Naive thymus-derived CD8-positive, alpha-beta T cell (primary cell): Measurements from ENCODE around the gene NDUFB7. TPM values are rescaled to one million over a fixed set of nuclear protein-coding genes. Genes with fewer than 3 reads are reported as not detected.
"Not testable (repeated sequence)": the region's sequence is repeated elsewhere in the genome, so short reads cannot be mapped to it uniquely, and the experiment has no call there.

ENCODE experiments used
- ATAC-seq, 2 donors: fragments of 150-1000 bp; cut with Tn5 transposase in 1 of 2; sonication (Bioruptor Pico), chemical (Tn5 transposase) in 1 of 2; 1 replicate in 1 of 2; 2 replicates in 1 of 2; pipeline ENCODE4 v1.10.0; 2021; ENCODE audit warnings: mild to moderate bottlenecking in 2 of 2, moderate library complexity in 2 of 2
- POLR2A ChIA-PET: fragments of 350-600 bp; sonication (Branson Sonifier 250); formaldehyde crosslinking; loops from one replicate; lab custom pipeline; 2021; ENCODE audit warnings: antibody characterized with exemption; lab: Charles Lee
- DNase-seq, 10 donors: peaks; one replicate each; pipeline versions ENCODE4 v3.0.0 to v3.0.0-alpha.2; 2020 to 2022
- H3K27ac Mint-ChIP-seq, 10 donors: one replicate each; pipeline ENCODE4 v1.8.0; 2020 to 2022; ENCODE audit warnings: mild to moderate bottlenecking in 10 of 10, mixed read lengths in 10 of 10, moderate library complexity in 4 of 10, inconsistent platforms in 1 of 10
- H3K27me3 Mint-ChIP-seq, 5 donors: one replicate each; pipeline ENCODE4 v1.8.0; 2021 to 2022; ENCODE audit warnings: mixed read lengths in 5 of 5
- H3K36me3 Mint-ChIP-seq, 3 donors: one replicate each; pipeline ENCODE4 v1.8.0; 2020 to 2022; ENCODE audit warnings: mixed read lengths in 3 of 3, mild to moderate bottlenecking in 2 of 3, inconsistent platforms in 1 of 3
- H3K4me1 Mint-ChIP-seq, 4 donors: one replicate each; pipeline ENCODE4 v1.8.0; 2021 to 2022; ENCODE audit warnings: mixed read lengths in 4 of 4
- H3K4me3 Mint-ChIP-seq, 10 donors: one replicate each; pipeline ENCODE4 v1.8.0; 2020 to 2022; ENCODE audit warnings: mild to moderate bottlenecking in 10 of 10, mixed read lengths in 10 of 10, moderate library complexity in 6 of 10, inconsistent platforms in 1 of 10
- H3K9me3 Mint-ChIP-seq, 9 donors: one replicate each; pipeline ENCODE4 v1.8.0; 2020 to 2022; ENCODE audit warnings: mixed read lengths in 9 of 9, mild to moderate bottlenecking in 3 of 9, inconsistent platforms in 1 of 9, moderate library complexity in 1 of 9
- polyA plus RNA-seq, 3 donors: library from polyadenylated mRNA; unstranded; fragments of 300-500 nt; fragmentation: Illumina TruSeq; gene quantifications; one replicate each; pipeline ENCODE4 v1.2.3, GENCODE V29; 2021
- total RNA-seq, 8 experiments: library from RNA in 2 of 8; stranded (reverse) in 2 of 8; gene quantifications; one replicate each; pipeline ENCODE4 v1.2.3 and lab custom pipeline; 2021 to 2026

The NDUFB7 gene
- total and polyA plus RNA-seq, 5 experiments from 2014 or later = 61.6 to 236 (median 209) TPM

GRCh38 chr19:14550201-14550754 is 21.6 kb downstream of the NDUFB7 start:
- no peak for ATAC-seq

GRCh38 chr19:14545716-14546082 is 26.2 kb downstream of the NDUFB7 start:
- ATAC-seq = no peak
- no peak for DNase-seq
- Mint-ChIP-seq H3K4me1 (peaks cover 13 to 55% (median 34%) of the 10 kb centered on the region in 4 donors), H3K27me3 (no peaks in the 10 kb centered on the region), H3K9me3 (no peaks in the 10 kb centered on the region), H3K27ac (peak overlapping the region in 4 of 10 donors; percentile 20 to 53 (median 34)), H3K36me3 (peaks cover 0 to 49% (median 7%) of the 10 kb centered on the region in 3 donors), H3K4me3 (no peak overlapping the region)
- POLR2A ChIA-PET = interaction anchor here (0.6 to 3.4 kb wide), 3 partner anchors 13 to 423 kb away, joined by 3 to 13 read pairs (median 4); partner anchors contain the start of gene DNAJB1

More at GRCh38 chr19:14550201-14550754, 21.6 kb downstream of the NDUFB7 start:
- Mint-ChIP-seq H3K36me3 (peaks cover 0 to 36% (median 7%) of the 10 kb centered on the region in 3 donors), H3K4me1 (peaks cover 18 to 64% (median 49%) of the 10 kb centered on the region in 4 donors), H3K4me3 (peak overlapping the region in 1 of 10 donors; percentile 64), H3K27ac (peak overlapping the region in 9 of 10 donors; percentile 83 to 95 (median 94)), H3K27me3 (no peaks in the 10 kb centered on the region), H3K9me3 (no peaks in the 10 kb centered on the region)
- POLR2A ChIA-PET = interaction anchor here (1.0 to 9.1 kb wide), 7 partner anchors 10 to 118 kb away, joined by 3 to 97 read pairs (median 6); partner anchors contain the start of gene DNAJB1
- DNase-seq = no peak

DNA sequence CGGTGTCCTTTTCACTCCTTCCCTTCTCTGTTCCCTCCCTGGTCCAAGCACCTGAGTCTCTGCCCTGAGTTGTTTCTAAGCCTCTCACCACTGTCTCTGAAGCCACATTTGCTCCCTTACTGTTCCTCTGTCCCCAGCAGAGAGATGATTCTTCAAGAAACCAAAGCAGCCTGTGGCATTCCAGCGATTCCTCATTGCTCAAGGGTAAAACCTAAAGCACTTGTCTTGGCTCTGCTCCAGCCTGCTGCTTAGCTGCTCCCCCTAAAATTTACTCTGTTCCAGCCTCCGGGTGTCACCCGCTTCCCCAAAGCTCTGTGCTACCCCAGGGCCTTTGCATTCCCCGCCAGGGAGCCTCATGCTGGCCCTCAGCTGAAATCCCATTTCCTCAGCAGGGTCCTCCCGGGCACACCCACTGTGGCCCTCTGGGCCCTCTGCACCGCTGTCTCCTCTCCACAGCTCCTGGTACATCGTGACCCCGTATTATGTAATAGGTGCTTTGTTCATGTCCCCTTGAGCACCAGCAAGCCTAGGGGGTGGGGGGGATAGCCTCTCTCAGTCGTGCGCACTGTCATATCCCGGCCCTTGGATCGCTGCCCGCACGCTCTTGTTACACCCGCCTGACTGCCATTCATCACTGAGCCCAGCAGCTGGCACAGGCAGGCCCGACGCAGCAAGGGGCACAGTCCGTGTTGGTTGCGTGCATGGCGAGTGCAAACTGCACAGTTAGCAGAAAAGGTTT is 26.7 kb downstream of the NDUFB7 start:
- no peak for ATAC-seq
- no peaks in the 10 kb centered on the region for H3K27me3 Mint-ChIP-seq
- no peaks in the 10 kb centered on the region for H3K9me3 Mint-ChIP-seq
- POLR2A ChIA-PET = interaction anchor here (0.6 to 3.4 kb wide), 5 partner anchors 12 to 422 kb away, joined by 3 to 13 read pairs (median 4); partner anchors contain the start of gene DNAJB1
- peaks cover 11 to 54% (median 31%) of the 10 kb centered on the region in 4 donors for H3K4me1 Mint-ChIP-seq
- H3K27ac Mint-ChIP-seq = peak overlapping the region in 6 of 10 donors; percentile 60 to 86 (median 70)
- peaks cover 0 to 48% (median 7%) of the 10 kb centered on the region in 3 donors for H3K36me3 Mint-ChIP-seq
- no peak for DNase-seq
- H3K4me3 Mint-ChIP-seq = peak overlapping the region in 2 of 10 donors; percentile 15 to 37

DNA sequence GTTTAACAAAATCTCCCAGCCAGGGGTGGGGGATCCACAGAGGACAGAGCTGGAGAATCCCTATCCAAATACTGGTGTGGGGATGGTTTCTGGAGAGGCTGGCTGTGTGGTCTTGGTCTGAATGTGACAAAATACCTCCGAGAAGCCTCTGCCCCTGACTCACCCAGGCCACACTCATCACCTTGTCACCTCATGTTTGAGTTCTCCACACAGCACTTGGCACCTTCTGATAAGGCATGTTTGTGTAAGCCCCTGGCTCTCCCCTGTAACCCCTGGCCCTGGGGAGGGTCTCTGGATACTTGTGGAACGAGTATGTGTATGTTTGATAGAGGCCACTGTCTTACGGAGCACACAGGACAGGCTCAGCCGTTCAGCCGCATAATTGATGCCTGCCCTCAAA is 27.8 kb downstream of the NDUFB7 start:
- Mint-ChIP-seq H3K9me3 (no peaks in the 10 kb centered on the region), H3K4me1 (peaks cover 14 to 57% (median 34%) of the 10 kb centered on the region in 4 donors), H3K36me3 (peaks cover 0 to 47% (median 7%) of the 10 kb centered on the region in 3 donors), H3K4me3 (no peak overlapping the region), H3K27me3 (no peaks in the 10 kb centered on the region), H3K27ac (peak overlapping the region in 4 of 10 donors; percentile 13 to 86 (median 42))
- DNase-seq (no peak), ATAC-seq (no peak)
- POLR2A ChIA-PET = interaction anchor here (0.9 to 3.4 kb wide), 3 partner anchors 9 to 26 kb away, joined by 3 to 13 read pairs (median 5); partner anchors contain the start of gene DNAJB1

- Mint-ChIP-seq H3K4me1 (peaks cover 16 to 64% (median 37%) of the 10 kb centered on the region in 4 donors), H3K4me3 (no peak overlapping the region), H3K27ac (peak overlapping the region in 2 of 10 donors; percentile 25 to 66), H3K27me3 (no peaks in the 10 kb centered on the region), H3K36me3 (peaks cover 0 to 40% (median 0%) of the 10 kb centered on the region in 3 donors), H3K9me3 (no peaks in the 10 kb centered on the region)
- POLR2A ChIA-PET = interaction anchor here (0.5 to 1.2 kb wide), 4 partner anchors 25 to 832 kb away, joined by 3 to 6 read pairs (median 4); no protein-coding TSS in a partner anchor
- DNase-seq (no peak), ATAC-seq (no peak)
Measured at GRCh38 chr19:14542711-14543328, 29.0 kb downstream of the NDUFB7 start.

DNA sequence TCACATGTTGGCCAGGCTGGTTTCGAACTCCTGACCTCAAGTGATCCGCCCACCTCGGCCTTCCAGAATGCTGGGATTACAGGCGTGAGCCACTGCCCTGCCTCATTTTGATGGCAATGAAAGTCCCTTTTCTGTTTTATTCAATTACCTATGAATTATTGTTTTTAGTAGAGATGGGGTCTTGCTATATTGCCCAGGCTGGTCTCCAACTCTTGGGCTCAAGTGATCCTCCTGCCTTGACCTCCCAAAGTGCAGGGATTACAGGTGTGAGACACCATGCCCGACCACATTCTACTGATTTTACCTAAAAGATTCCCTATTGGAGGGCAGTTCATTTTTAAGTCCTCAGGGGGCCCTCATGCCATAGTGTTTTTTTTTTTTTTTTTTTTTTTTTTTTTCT is 29.9 kb downstream of the NDUFB7 start:
- H3K9me3 Mint-ChIP-seq, ATAC-seq, H3K4me3 Mint-ChIP-seq, DNase-seq, H3K27me3 Mint-ChIP-seq: not testable (repeated sequence)
- Mint-ChIP-seq H3K27ac (peak overlapping the region in 4 of 10 donors; percentile 33 to 76 (median 55)), H3K4me1 (peaks cover 16 to 72% (median 44%) of the 10 kb centered on the region in 4 donors), H3K36me3 (peaks cover 0 to 38% (median 0%) of the 10 kb centered on the region in 3 donors)
- POLR2A ChIA-PET = interaction anchor here (0.6 kb wide), 1 partner anchor 831 kb away, joined by 3 read pairs; no protein-coding TSS in a partner anchor

- H3K4me1 Mint-ChIP-seq = peaks cover 16 to 75% (median 48%) of the 10 kb centered on the region in 4 donors
- no peaks in the 10 kb centered on the region for H3K27me3 Mint-ChIP-seq
- H3K4me3 Mint-ChIP-seq = peak overlapping the region in 1 of 10 donors; percentile 60
- H3K9me3 Mint-ChIP-seq = no peaks in the 10 kb centered on the region
- POLR2A ChIA-PET = interaction anchor here (1.7 kb wide), 1 partner anchor 10 kb away, joined by 4 read pairs; no protein-coding TSS in a partner anchor
- DNase-seq = no peak
- no peak for ATAC-seq
- peaks cover 0 to 29% (median 0%) of the 10 kb centered on the region in 3 donors for H3K36me3 Mint-ChIP-seq
- H3K27ac Mint-ChIP-seq = peak overlapping the region in 7 of 10 donors; percentile 11 to 85 (median 57)
Measured at GRCh38 chr19:14540741-14541525, 30.9 kb downstream of the NDUFB7 start.

DNA sequence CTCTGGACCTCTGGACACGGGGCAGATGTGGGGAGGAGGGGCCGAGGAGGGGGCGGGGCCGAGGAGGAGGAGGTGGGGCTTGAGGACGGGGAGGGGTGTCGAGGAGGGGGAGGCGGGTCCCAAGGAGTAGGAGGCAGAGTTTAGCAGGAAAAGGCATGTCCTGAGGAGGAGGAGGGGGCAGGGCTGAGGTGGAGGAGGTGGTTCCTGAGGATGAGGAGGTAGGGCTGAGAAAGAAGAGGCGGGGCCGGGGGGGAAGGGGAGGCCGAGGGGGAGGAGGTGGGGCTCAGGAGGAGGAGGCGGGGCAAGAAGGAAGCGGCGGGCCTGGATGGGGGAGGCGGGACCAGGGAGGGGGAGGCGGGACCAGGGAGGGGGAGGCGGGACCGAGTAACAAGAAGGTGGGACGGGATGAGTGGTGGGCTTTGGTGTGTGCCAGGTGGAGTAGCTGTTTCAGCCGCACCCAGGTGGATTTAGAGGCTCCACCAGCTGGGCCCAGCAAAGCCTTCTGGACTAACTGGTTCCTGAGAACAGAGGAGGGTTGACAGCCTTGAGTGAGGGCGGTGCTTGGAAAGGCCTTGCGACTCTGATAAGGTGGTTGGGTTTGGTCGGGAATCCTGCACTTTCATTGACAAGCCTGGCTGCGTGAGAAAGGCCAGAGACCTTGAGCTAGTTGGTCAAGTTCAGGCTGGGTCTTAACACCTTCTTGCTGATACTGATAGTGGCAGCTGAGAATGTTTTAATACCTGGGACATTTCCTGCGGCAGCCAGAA is 34.8 kb downstream of the NDUFB7 start:
- H3K27me3 Mint-ChIP-seq = no peaks in the 10 kb centered on the region
- H3K36me3 Mint-ChIP-seq = peaks cover 0 to 35% (median 0%) of the 10 kb centered on the region in 3 donors
- DNase-seq (peak in 6 of 10 donors; percentile 34 to 69 (median 42)), ATAC-seq (peak; percentile 43 to 59)
- H3K9me3 Mint-ChIP-seq = no peaks in the 10 kb centered on the region
- POLR2A ChIA-PET = interaction anchor here (0.6 to 11.9 kb wide), 8 partner anchors 10 to 407 kb away, joined by 3 to 207 read pairs (median 5); partner anchors contain the start of gene DNAJB1
- peak overlapping the region in 3 of 10 donors; percentile 2 to 38 (median 22) for H3K4me3 Mint-ChIP-seq
- peak overlapping the region in 8 of 10 donors; percentile 15 to 88 (median 66) for H3K27ac Mint-ChIP-seq
- H3K4me1 Mint-ChIP-seq = peaks cover 11 to 76% (median 42%) of the 10 kb centered on the region in 4 donors

- Mint-ChIP-seq H3K36me3 (peaks cover 0 to 26% (median 0%) of the 10 kb centered on the region in 3 donors), H3K27me3 (peaks cover 0 to 2% (median 0%) of the 10 kb centered on the region in 5 donors), H3K27ac (peak overlapping the region in 6 of 10 donors; percentile 49 to 87 (median 64)), H3K9me3 (no peaks in the 10 kb centered on the region), H3K4me3 (peak overlapping the region in 7 of 10 donors; percentile 5 to 57 (median 43)), H3K4me1 (peaks cover 10 to 72% (median 48%) of the 10 kb centered on the region in 4 donors)
- POLR2A ChIA-PET = interaction anchor here (0.7 to 11.9 kb wide), 3 partner anchors 14 to 32 kb away, joined by 4 to 207 read pairs (median 6); partner anchors contain the start of gene DNAJB1
- DNase-seq = no peak
- no peak for ATAC-seq
Measured at GRCh38 chr19:14533450-14533849, 38.4 kb downstream of the NDUFB7 start.

DNA sequence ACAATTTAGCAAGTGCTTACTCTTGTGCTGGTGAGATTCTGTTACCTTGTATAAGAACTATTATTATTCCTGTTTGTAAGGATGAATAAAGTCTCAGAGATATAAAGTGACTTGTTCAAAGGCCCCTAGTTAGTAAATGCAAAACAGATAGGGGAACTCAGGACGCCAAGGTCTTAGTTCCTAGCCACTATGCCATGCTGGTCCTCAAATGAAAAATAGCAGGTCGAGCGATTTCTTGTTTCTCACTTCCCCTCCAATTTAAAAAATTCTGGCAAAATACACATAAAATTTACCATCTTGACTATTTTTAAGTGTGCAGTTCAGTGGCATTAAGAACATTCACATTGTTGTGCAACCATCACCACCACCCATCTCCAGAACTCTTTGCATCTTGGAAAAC is 41.4 kb downstream of the NDUFB7 start:
- peak overlapping the region; percentile 71 to 99 (median 94) for H3K4me3 Mint-ChIP-seq

More for the DNA sequence above, 41.4 kb downstream of the NDUFB7 start:
- H3K27me3 Mint-ChIP-seq = peaks cover 0 to 2% (median 0%) of the 10 kb centered on the region in 5 donors
- peaks cover 0 to 26% (median 0%) of the 10 kb centered on the region in 3 donors for H3K36me3 Mint-ChIP-seq
- no peak for ATAC-seq
- DNase-seq = no peak
- peaks cover 10 to 67% (median 38%) of the 10 kb centered on the region in 4 donors for H3K4me1 Mint-ChIP-seq
- POLR2A ChIA-PET = interaction anchor here (0.6 to 11.9 kb wide), 8 partner anchors 10 to 123 kb away, joined by 3 to 207 read pairs (median 8); partner anchors contain the start of genes DNAJB1 and GIPC1
- H3K9me3 Mint-ChIP-seq = no peaks in the 10 kb centered on the region
- H3K27ac Mint-ChIP-seq = peak overlapping the region; percentile 79 to 100 (median 98)
